HG03196 (cell line): Measurements from ENCODE around the gene SIRT7.

ENCODE experiments used
- ATAC-seq: cut with Tn5 transposase; IDR thresholded peaks from one replicate; pipeline ENCODE4 v1.9.1; 2021; ENCODE audit not compliant: unreplicated experiment

SIRT7 gene

GRCh38 chr17:81888105-81888987, 29.6 kb downstream of the SIRT7 start:
- ATAC-seq: no peak

GRCh38 chr17:81885869-81886548, 32.0 kb downstream of the SIRT7 start:
- ATAC-seq: no peak

GRCh38 chr17:81885454-81885853, 32.5 kb downstream of the SIRT7 start:
- no peak for ATAC-seq

- no peak for ATAC-seq
These were observed 33.0 kb downstream of the SIRT7 start for GRCh38 chr17:81884968-81885367.

GRCh38 chr17:81884520-81884919, 33.5 kb downstream of the SIRT7 start:
- ATAC-seq: no peak

- ATAC-seq: no peak
These were observed 38.9 kb downstream of the SIRT7 start for GRCh38 chr17:81879121-81879520.

GRCh38 chr17:81878294-81878693, 39.7 kb downstream of the SIRT7 start:
- ATAC-seq: no peak

GRCh38 chr17:81877569-81877968, 40.4 kb downstream of the SIRT7 start:
- no peak for ATAC-seq

- peak; percentile 45 for ATAC-seq
These were observed 46.4 kb downstream of the SIRT7 start for GRCh38 chr17:81871387-81872230.

GRCh38 chr17:81870981-81871386, 47.0 kb downstream of the SIRT7 start, which contains the start of gene ARHGDIA:
Gene ARHGDIA (minus strand): TSS chr17:81871337. CDS start chr17:81869930, 1,407 bp downstream.
- ATAC-seq: peak; percentile 15

- peak; percentile 11 for ATAC-seq
These were observed 47.6 kb downstream of the SIRT7 start for GRCh38 chr17:81870131-81870980.

- no peak for ATAC-seq
These were observed 48.5 kb downstream of the SIRT7 start for GRCh38 chr17:81869221-81870130.

GRCh38 chr17:81868674-81869220, 49.2 kb downstream of the SIRT7 start:
- ATAC-seq: no peak

GRCh38 chr17:81867991-81868673, 49.8 kb downstream of the SIRT7 start:
- no peak for ATAC-seq

GRCh38 chr17:81867170-81867990, 50.6 kb downstream of the SIRT7 start:
- no peak for ATAC-seq

- ATAC-seq: no peak
These were observed 51.4 kb downstream of the SIRT7 start for GRCh38 chr17:81866440-81867169.
